GM04504 (cell line): Measurements from ENCODE around the gene MVB12B.

ENCODE experiments used
- DNase-seq: peaks from one replicate; pipeline ENCODE4 v3.0.0-alpha.2; 2012; ENCODE audit warnings: low read depth

MVB12B gene

DNA sequence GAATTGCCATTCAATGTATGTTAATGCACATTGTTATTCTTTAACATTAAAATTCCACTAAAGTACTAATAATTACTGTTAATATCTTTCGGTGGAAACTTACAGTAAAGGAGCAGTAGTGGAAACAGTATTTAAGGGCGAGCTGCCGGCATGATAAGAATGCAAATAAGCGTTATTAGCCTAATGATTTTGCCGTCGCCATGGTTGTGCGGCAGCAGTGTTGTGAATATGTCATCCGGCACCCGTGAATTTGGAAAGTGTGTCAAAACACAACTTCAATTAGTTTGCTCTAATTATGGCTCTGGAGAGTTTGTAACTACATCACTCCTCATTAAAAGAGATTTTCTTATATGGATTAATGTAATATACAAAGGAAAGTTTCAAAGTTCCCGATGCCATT lies 81.4 kb downstream of the MVB12B start:
- DNase-seq: no peak

GRCh38 chr9:126410229-126410628 lies 83.6 kb downstream of the MVB12B start:
- DNase-seq: no peak

GRCh38 chr9:126411225-126411947 lies 84.8 kb downstream of the MVB12B start:
- DNase-seq: no peak

- no peak for DNase-seq
These were observed 85.3 kb downstream of the MVB12B start for GRCh38 chr9:126411948-126412284.

DNA sequence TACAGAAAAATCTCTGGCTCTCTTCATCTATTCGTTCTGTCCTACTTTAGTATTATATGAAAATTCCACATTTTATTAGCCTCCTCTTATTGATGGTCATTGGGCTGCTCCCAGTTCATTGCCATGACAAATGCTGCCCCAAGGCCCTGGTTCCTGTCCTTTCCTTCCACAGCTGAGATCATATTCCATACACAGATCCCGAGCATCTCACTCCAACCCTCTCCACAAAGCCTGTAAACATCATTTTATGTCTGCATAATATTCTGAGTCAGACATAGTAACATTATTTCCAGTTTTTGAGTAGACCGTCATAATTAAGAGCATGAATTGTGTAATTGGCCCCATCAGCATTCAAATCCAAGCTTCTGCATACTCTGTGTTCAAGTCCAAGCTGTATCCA lies 86.3 kb downstream of the MVB12B start:
- DNase-seq: peak; percentile 51

GRCh38 chr9:126413391-126414068 lies 86.9 kb downstream of the MVB12B start:
- DNase-seq: no peak

GRCh38 chr9:126415741-126416370 lies 89.2 kb downstream of the MVB12B start:
- no peak for DNase-seq

DNA sequence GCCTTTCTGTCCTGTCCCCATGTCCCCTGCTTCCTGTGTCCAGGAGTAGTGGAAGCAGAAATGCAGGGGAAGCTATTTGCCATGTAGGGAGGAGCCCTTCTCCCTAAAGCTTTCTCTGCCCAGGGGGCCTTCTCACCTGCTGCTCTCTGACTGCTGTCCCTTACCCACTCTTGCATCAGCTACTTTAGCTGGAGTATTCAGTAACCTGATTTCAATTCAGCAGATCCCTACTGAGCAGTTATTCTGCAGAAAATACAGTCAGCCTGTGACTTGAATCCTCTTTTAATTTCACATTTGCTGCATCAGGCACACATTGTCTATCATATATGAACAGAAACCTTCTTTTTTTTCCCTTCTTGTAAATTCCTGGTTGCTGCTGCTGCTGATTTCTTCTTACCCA lies 90.4 kb downstream of the MVB12B start:
- DNase-seq: no peak

DNA sequence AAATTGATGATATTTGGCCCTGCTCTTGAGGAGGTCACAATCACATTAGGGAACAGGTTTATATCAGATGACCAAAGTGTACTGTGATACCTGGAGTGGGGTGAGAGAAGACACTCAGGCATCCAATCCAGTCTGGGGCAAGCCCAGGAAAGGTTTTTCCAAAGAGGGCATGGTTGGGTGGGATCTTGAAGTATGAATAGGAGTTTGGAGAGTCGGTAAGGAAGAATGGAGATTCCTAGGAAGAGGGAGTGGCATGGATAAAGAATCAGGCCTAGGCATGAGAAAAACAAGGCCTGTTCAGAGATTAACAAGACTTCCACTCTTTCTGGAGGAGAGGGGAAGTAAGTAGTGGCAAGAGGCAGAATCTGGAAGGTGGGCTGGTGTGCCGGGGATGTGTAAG lies 91.1 kb downstream of the MVB12B start:
- DNase-seq: no peak

- DNase-seq: no peak
These were observed 92.0 kb downstream of the MVB12B start for GRCh38 chr9:126418608-126419007.

GRCh38 chr9:126419475-126419874 lies 92.8 kb downstream of the MVB12B start:
- no peak for DNase-seq

GRCh38 chr9:126420135-126420534 lies 93.5 kb downstream of the MVB12B start:
- DNase-seq: no peak

DNA sequence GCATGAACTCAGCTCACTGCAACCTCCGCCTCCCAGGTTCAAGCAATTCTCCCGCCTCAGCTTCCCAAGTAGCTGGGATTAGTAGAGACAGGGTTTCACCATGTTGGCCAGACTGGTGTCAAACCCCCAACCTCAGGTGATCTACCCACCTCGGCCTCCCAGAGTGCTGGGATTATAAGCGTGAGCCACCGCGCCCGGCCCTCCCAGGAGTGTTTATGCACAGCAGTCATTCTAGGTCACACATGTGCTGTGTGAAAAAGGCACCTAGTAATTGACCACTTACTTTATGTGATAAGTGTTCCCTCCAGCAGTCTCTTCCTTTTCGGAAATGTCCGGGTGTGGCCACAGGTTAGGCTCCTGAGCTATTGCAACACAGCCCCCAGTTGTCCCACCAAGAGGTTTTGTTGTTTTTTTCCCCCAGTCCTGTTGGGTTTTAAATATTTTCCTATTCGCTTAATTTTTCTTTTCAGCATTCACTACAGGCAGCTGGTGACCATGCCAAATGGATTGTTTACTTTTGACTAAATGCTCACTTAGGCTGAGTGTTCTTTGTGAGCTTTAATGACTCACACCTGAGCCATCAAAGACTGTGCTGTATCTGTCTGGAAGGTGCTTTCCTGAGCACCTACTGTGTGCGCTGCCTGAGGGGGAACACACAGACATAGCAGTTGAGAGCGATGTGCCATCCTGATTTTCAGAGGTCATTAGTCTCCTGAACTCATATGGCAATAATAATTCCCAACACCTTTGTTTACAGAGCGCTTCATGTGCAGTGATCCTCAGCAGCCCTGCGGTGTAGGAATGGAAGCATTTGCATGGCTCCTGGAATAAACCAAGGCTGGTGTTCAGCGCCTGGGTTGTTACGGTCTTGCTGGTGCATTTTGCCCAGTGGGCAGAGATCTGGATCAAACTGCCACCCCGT lies 94.3 kb downstream of the MVB12B start:
- DNase-seq: no peak

DNA sequence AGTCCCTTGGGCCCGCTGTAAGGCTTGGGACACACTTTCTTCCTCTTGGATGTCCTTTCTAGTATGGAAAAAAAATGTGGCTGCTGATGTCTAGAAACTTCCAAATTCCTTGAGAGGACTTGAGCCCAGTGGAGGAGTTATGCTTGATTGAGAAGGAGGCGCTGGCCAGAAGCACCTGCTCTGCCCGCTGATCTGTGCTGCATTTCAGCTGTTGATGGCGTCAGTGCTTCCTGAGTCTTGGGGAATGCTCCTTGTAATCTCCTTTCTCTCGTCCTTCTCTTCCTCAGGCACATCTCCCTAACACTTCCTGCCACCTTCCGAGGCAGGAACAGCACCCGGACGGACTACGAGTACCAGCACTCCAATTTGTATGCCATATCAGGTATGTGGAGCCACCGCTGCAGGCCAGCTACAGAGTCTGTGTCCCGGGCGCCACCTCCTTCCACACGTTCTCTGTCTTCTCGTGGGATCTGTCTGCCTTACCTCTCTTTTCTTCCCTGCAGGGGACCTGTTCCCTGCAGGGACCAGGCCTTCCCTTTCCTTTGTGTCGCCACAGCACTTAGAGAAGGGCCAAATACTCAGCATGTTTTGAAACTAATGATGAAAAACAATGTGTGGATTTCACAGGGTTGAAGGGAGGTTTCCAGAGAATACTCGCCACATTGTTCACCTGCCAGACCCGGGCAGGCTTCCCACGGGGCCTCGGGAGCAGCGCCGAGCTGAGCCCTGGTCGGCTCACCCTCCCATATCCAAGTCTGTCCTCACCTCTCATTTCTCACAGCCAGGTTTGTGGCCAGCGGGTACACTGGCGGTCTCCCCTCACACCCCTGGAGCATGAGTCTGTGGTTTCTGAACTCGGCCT lies 95.2 kb downstream of the MVB12B start:
- DNase-seq: no peak

DNA sequence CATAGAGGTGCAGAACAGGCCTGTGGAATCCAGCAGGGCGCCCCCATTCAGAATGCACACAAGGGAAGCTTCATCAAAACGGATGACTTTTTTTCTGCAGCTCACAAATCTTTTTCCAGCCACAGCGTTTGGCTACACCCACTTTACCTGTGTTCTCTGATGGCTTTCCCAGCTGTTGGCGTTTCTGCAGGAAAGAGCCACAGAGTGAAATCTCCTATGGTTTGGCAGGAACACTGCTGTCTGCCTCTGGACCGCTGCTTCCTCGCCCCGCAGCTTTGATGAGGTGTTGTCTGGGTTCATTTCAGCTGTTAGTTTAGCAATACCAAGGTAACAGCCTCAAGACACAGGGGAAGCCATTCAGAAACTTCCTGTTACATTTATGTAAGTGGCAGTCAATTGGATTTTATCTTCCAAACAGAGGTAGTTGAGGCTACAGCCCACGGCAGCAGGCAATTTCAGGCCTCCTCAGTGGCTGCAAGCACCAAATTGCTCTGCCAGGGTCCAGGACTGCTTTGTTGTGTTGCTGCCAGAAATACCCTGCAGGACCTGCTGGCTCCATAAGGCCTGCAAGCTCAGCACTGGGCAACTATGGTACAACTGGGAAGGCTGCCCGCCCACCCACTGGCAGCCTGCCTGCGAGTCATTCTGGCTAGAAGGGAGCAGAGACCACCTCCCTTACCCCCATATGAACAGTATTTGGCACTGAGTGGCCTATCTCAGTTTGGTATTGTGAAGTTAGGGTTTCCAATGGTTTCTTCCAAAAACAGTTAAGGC lies 96.7 kb downstream of the MVB12B start:
- DNase-seq: no peak

DNA sequence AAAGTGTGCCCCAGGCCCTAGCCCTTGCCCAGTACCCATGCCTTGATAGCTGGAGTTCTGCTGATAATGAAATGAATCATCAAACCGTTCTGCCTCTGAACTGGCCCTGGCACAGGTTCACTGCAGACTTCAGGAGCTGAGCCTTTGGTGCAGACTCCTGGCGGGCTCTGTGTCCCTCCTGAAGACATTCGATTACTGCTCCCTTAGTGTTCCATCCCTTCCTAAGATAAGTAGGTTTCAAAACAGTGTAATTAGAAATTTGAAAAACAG lies 97.2 kb downstream of the MVB12B start:
- no peak for DNase-seq

DNA sequence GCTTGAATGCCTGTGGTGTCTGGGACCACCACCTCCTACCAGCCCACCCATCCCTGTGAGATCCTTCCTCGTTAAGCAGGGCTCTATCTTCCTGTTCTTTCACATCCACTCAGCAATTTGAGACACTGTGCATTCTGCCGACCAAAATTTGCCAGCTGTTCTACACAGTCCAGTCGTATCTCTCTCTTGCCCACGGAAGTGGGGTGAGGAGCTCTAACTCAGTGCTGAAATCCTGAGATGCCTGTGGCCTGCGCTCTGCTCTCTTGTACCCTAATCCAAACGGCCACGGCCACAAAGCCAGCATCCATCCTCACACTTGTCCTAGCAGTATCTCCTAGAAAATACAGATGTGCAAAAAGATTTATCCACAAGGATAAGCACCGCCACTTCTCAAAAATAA lies 97.9 kb downstream of the MVB12B start:
- DNase-seq: no peak

GRCh38 chr9:126428534-126429175 lies 102.0 kb downstream of the MVB12B start:
- no peak for DNase-seq

- no peak for DNase-seq
These were observed 102.6 kb downstream of the MVB12B start for GRCh38 chr9:126429190-126429589.

GRCh38 chr9:126430124-126430523 lies 103.5 kb downstream of the MVB12B start:
- no peak for DNase-seq
